ENCODE results near the gene TPK1.
"Not testable (repeated sequence)": the region's sequence is repeated elsewhere in the genome, so short reads cannot be mapped to it uniquely, and the experiment has no call there.

The TPK1 gene

GRCh38 chr7:144596953-144597352 lies 238.9 kb downstream of the TPK1 start:
- no peak for DNase-seq

DNA sequence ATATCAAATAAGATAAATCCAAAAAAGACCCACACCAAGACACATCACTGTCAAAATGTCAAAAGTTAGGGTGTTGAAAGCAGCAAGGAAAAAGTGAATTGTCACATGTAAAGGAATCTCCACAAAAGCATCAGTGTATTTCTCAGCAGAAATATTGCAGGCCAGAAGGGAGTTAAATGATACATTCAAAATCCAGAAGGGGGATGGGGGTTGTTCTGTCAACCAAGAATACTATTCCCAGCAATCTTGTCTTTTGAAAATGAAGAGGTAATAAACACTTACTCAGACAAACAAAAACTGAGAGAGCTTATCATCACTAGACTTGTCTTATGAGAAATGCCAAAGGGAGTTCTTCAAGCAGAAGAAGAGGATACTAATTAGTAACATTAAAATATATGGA lies 241.3 kb downstream of the TPK1 start:
- no peak for DNase-seq

- DNase-seq: no peak
These were observed 247.2 kb downstream of the TPK1 start for GRCh38 chr7:144588559-144589051.

DNA sequence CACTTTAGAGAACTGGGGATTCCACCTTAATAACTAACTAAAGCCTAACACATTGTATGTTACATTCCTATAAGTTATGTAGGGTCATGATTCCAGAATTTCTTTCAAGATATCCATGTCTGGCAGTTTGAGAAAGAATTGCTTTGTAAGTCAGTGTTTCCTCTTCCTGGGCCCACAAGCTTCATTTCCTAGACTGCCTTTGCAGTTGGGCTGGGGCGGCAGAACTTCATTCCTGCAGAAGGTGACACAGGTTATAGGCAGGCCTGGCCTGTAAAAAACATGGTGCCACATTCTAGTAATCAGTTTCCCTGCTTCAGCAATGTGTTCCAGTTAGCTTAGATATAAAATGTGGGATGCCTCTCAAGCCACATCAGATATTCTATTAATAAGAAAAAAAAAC lies 248.2 kb downstream of the TPK1 start:
- no peak for DNase-seq

GRCh38 chr7:144584726-144585125 lies 251.1 kb downstream of the TPK1 start:
- no peak for DNase-seq

DNA sequence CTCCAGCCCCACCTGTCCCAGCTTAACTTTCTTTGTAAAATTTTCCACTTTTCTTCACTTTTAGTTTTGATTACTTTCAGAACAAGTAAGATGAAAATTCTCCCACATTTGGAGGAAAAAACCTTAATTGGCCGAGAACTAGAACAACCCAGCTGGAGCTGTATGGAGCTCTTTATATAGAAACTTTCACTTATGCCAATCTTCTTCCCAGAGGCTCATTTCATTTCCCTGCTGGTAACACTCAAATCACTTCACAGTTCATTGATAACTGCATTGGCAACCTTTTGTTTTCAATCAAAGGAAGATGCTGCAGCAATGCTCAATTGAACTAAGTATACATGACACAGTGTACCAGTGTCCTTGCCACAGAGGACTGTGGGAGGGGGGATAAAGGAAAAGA lies 256.2 kb downstream of the TPK1 start:
- DNase-seq: no peak

DNA sequence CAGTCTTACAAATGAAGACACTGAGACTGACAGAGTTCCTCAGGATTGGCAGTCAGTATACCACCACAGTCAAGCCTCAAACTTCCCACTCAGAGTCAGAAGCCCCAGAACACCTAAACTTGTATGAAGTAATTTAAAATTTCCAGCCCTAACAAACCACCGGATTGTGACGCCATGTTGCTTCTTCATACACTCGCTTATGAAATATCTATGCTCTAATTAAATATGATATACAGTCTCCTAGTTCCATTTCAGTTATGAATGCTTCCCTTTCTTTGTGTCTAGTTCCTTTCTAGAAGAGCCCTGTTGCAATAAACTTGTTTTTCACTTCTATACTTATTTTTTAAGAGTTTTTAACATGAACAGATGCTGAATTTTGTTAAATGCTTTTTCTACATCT lies 260.4 kb downstream of the TPK1 start:
- no peak for DNase-seq

DNA sequence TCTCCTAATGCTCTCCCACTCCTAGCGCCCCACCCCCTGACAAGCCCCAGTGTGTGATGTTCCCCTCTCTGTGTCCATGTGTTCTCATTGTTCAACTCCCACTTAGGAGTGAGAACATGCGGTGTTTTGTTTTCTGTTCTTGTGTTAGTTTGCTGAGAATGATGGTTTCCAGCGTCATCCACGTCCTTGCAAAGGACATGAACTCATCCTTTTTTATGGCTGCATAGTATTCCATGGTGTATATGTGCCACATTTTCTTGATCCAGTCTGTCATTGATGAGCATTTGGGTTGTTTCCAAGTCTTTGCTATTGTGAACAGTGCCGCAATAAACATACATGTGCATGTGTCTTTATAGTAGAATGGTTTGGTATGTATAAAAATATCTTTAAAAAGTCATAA lies 261.1 kb downstream of the TPK1 start:
- DNase-seq: not testable (repeated sequence)

GRCh38 chr7:144568233-144568632 lies 267.6 kb downstream of the TPK1 start:
- DNase-seq: no peak

- DNase-seq: no peak
These were observed 270.3 kb downstream of the TPK1 start for GRCh38 chr7:144565586-144565985.

DNA sequence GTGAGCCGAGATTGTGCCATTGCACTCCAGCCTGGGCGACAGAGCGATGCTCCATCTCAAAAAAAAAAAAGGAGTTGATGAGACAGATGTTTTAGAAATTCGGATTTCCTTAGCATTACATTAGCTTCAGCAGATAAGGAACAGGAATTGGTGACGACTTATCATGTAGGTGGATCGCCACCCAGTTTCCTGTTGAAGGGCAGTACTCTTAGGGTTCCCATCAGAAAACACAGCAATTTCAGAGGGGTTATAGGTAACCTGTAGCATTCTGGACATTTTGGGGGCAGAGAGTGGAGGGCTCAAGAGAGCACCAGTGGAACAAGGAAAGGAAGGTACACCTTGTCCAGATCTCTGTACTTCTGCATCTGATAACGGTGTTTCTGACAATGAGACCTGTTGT lies 286.0 kb downstream of the TPK1 start:
- DNase-seq: no peak

GRCh38 chr7:144548556-144548955 lies 287.3 kb downstream of the TPK1 start:
- no peak for DNase-seq

DNA sequence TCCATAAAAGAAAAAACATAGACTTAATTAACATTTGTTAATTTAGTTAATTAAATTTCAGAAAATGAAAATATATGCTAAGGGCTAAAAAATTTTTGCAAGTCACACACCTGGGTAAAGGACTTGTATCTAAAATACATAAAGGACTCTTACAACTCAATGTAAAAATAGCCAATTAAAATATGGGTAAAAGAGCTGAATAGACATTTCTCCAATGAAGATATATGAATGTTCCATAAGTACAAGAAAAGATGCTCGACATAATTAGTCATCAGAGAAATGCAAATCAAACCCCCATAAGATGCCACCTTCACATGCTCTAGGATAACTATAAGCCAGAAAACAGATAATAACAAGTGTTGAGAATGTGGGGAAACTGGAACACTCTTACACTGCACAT lies 288.0 kb downstream of the TPK1 start:
- DNase-seq: no peak

GRCh38 chr7:144546782-144547181 lies 289.1 kb downstream of the TPK1 start:
- DNase-seq: no peak

DNA sequence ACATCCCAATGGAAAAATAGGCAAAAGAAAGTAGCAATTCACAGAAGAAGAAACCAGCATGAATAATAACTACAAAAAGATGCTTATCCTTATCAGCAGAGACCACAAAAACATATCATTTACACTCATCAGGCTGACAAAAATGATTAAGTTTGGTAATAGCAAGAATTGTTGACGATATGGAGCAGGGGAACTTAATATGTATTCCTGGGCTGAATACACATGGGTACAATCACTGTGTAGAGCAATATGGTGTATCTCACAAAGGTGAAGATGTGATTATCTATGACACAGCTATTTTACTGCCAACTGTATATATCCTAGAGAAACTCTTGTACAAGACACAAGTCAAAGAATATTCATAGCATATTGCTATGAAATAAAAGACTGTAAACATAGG lies 290.5 kb downstream of the TPK1 start:
- DNase-seq: no peak

DNA sequence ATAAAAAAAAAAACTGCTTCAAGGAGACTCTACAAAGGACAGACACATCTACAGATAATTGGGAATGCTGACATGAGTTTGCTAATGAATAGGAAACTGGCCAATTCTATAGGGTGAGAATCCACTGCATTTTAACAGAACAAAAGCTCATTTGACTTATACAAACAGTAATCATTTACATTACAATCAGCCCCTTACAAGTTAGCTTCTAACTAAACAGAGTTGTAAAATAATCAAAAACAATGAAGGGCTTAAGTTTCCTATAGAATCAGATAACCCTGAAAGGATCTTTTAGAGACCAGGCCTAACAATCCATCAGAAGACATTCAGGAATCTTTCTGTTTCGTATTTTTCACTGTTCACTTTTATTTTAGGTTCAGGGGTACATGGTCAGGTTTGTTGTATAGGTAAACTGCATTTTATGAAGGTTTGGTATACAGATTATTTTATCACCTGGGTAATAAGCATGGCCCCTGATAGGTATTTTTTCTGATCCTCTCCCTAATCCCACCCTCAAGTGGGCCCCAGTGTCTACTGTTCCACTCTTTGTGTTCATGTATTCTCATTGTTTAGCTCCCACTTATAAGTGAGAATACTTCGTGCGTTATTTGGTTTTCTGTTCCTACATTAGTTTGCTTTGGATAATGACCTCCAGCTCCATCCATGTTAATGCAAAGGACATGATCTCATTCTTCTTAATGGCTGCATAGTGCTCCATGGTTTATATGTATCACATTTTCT lies 301.0 kb downstream of the TPK1 start:
- no peak for DNase-seq

DNA sequence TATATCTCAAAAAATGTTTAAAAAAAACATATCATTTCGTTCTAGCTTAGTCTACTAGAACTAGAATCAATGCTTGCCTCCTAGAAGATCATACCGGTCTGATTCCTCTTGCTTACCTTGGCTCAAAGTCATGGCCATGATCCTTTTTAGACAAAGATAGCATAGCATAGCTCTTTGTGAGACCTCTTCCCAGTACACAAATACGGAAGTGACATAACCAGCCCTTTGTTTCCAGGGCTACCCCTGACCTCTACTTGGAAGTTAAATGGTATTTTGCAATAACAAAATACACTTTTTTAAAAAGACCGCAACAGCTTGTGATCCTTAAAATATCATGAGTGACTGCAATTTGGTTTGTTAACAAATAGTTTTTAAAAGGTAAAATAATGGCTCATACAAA lies 301.7 kb downstream of the TPK1 start:
- no peak for DNase-seq

- no peak for DNase-seq
These were observed 304.7 kb downstream of the TPK1 start for GRCh38 chr7:144531181-144531580.

GRCh38 chr7:144529269-144529926 lies 306.5 kb downstream of the TPK1 start:
- no peak for DNase-seq

- no peak for DNase-seq
These were observed 307.3 kb downstream of the TPK1 start for GRCh38 chr7:144528536-144529045.

DNA sequence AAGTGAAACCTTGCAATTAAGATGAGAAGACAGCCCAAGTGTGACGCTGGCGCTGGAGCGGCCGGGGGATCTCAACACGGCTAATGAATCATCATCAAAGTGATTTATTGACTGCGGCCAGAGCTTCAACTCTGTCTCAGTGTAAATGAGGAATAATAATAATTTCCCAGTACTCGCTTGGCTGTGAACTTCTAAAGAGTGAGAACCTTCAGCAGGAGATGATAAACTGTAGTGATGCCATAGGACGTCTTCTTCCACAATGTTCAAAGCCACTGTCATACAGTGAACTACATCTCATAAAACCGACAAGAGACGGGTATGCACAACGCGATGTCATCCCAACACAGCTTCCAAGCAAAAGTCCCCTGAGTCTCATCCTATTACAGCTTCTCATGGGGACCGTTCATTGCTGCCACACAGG lies 308.8 kb downstream of the TPK1 start:
- DNase-seq: no peak

- no peak for DNase-seq
These were observed 309.9 kb downstream of the TPK1 start for GRCh38 chr7:144525956-144526355.

DNA sequence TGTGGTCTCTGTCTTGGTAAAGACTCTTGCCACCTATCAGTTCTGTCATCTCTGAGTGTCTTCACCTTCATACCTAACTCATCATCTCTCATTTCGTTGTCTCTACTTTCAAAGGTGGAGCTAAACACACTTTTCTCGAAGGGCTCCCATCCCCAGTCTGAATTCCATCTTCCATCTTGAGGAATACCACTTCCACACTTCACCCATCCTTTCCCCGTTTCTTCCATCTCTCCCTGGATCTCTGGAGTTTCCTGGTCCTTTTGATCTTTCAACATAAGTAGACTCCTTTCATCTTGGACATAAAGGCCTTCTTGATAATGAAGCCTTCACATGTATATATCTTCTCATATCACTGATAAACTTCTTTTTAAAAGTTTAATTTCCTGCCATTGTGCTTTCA lies 311.6 kb downstream of the TPK1 start:
- no peak for DNase-seq

DNA sequence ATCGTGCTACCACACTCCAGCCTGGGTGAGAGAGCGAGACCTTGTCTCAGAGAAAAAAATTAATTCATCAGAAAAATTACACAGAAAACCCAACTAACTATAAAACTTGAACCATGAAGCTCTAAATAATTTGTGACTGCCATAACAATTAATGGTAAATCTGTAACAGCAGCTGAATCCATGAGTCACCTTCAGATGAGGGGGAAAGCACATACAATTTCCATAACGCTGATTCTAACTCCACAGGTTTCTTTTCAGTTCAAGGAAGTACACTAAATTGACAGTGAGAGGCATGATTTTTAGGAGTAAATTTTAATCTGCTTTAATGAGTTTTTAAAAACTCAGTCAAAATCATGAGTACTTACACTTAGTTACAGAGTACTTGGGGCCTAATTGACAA lies 312.2 kb downstream of the TPK1 start:
- no peak for DNase-seq

Data from DMS153 (cell line).